Memory B cell (primary cell): ENCODE data around the gene OSBPL5.
"Not testable (repeated sequence)": the region's sequence is repeated elsewhere in the genome, so short reads cannot be mapped to it uniquely, and the experiment has no call there.

Experiments
- ATAC-seq: fragments of 150-1000 bp; cut with Tn5 transposase; 2 replicates; pipeline ENCODE4 v1.10.0; 2021; ENCODE audit warnings: low read depth, mild to moderate bottlenecking, moderate library complexity
- DNase-seq, 2 donors: peaks; one replicate each; pipeline ENCODE4 v3.0.0; 2022; ENCODE audit warnings: low spot score in 2 of 2
- H3K27ac Mint-ChIP-seq: one replicate; pipeline ENCODE4 v1.8.0; 2022; ENCODE audit warnings: mild to moderate bottlenecking, moderate library complexity, mixed read lengths
- H3K27me3 Mint-ChIP-seq: one replicate; pipeline ENCODE4 v1.8.0; 2022; ENCODE audit warnings: mixed read lengths
- H3K36me3 Mint-ChIP-seq: one replicate; pipeline ENCODE4 v1.8.0; 2022; ENCODE audit warnings: mild to moderate bottlenecking, mixed read lengths
- H3K4me1 Mint-ChIP-seq: one replicate; pipeline ENCODE4 v1.8.0; 2022; ENCODE audit warnings: mixed read lengths
- H3K4me3 Mint-ChIP-seq: one replicate; pipeline ENCODE4 v1.8.0; 2022; ENCODE audit warnings: mild to moderate bottlenecking, moderate library complexity, mixed read lengths
- H3K9me3 Mint-ChIP-seq: one replicate; pipeline ENCODE4 v1.8.0; 2022; ENCODE audit warnings: mixed read lengths

The OSBPL5 gene

DNA sequence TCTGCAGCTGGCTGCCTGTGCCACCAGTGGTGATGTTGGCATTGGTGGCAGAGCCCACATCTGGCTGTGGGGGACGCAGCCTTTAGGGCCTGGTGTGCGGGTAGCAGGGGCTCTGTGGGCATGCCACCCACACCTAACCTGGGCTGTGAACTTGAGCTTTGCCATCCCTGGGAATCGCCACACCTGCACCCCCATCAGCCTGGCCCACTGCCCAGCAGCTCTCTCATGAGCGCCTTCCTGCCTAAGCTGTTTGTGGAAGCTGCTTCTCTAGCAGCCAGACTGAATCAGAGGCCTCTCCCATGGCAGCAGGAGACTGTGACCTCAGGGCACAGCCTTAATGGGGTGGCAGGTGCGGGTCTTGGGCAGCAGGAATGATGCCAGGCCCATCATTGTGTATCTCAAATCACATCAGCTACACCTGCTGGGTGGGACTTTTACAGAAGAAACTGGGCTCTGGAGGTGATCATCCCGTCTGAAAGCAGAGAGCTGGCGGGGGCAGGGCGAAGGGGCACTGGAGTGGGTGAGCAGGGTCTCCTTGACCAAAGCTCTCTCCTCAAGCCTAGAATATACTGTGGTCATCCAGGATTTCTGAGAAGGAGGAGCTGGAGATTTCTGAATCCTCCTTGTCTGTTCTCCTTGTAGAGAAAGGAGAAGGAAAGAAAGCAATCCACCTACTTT, 90.1 kb downstream of the OSBPL5 start:
- Mint-ChIP-seq H3K27ac (no peak overlapping the region), H3K27me3 (peaks cover 2% of the 10 kb centered on the region), H3K9me3 (no peaks in the 10 kb centered on the region), H3K36me3 (no peaks in the 10 kb centered on the region), H3K4me3 (no peak overlapping the region), H3K4me1 (no peaks in the 10 kb centered on the region)
- ATAC-seq (no peak), DNase-seq (no peak)

DNA sequence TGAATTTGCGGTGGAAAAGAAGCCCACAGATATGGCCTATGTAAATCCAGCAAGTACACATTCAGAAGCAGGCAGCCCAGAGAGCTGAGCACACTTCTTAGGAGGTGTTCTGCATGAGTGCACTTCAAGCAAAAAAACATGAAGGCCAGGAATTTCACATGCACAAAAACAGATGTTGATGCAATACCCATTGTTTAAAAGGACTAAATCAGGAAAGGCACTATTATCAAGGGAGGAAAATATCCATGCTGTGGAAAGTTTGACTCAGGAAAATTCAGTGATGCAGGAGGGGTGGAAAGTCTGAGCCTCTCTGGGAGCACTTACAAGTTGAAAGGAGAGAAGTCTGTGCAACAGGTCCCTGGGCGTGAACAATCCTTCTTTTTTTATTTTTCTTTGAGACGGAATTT, 92.1 kb downstream of the OSBPL5 start:
- no peak overlapping the region for H3K27ac Mint-ChIP-seq
- H3K36me3 Mint-ChIP-seq = no peaks in the 10 kb centered on the region
- no peaks in the 10 kb centered on the region for H3K9me3 Mint-ChIP-seq
- ATAC-seq (no peak), DNase-seq (no peak)
- peaks cover 4% of the 10 kb centered on the region for H3K27me3 Mint-ChIP-seq
- H3K4me3 Mint-ChIP-seq = no peak overlapping the region
- no peaks in the 10 kb centered on the region for H3K4me1 Mint-ChIP-seq

DNA sequence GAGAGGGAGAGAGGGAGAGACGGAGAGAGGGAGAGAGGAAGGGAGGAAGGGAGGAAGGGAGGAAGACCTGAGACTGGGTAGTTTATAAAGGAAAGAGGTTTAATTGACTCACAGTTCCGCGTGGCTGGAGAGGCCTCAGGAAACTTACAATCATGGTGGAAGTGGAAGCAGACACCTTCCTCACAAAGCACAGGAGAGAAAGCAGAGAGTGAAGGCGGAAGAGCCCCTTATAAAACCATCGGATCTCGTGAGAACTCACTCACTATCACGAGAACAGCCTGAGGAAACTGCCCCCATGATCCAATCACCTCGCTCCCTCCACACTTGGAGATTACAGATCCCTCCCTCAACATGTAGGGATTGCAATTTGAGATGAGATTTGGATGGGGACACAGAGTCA, 95.7 kb downstream of the OSBPL5 start:
- H3K27ac Mint-ChIP-seq = no peak overlapping the region
- no peaks in the 10 kb centered on the region for H3K9me3 Mint-ChIP-seq
- ATAC-seq = no peak
- H3K27me3 Mint-ChIP-seq = peaks cover 5% of the 10 kb centered on the region
- no peak for DNase-seq
- H3K4me3 Mint-ChIP-seq = no peak overlapping the region
- no peaks in the 10 kb centered on the region for H3K36me3 Mint-ChIP-seq
- H3K4me1 Mint-ChIP-seq = peaks cover 1% of the 10 kb centered on the region

DNA sequence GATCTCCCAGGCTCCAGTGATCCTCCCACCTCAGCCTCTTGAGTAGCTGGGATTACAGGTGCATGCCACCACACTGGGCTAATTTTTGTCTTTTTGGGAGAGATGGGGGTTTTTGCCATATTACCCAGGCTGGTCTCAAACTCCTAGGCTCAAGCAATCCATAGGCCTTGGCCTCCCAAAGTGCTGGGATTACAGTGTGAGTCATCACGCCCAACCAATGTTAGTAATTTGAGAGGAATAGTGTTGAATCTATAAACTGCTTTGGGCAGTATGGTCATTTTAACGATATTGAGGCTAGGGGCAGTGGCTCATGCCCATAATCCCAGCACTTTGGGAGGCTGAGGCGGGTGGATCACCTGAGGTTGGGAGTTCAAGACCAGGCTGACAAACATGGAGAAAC, 98.8 kb downstream of the OSBPL5 start:
- H3K4me3 Mint-ChIP-seq, ATAC-seq, H3K27me3 Mint-ChIP-seq: not testable (repeated sequence)

DNA sequence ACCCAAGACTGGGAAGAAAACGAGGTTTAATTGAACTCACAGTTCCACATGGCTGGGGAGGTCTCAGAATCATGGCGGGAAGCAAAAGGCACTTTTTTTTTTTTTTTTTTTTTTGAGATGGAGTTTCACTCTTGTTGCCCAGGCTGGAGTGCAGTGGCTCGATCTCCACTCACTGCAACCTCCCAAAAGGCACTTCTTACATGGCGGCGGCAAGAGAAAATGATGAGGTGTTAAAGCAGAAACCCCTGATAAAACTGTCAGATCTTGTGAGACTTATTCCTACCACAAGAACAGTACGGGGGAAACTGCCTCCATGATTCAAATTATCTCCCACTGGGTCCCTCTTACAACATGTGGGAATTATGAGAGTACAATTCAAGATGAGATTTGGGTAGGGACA, 100.4 kb downstream of the OSBPL5 start:
- H3K27ac Mint-ChIP-seq, H3K9me3 Mint-ChIP-seq, H3K36me3 Mint-ChIP-seq, DNase-seq, H3K4me3 Mint-ChIP-seq, H3K27me3 Mint-ChIP-seq, H3K4me1 Mint-ChIP-seq, ATAC-seq: not testable (repeated sequence)

More for the DNA sequence above, 98.8 kb downstream of the OSBPL5 start:
- not testable (repeated sequence) for H3K36me3 Mint-ChIP-seq, DNase-seq, H3K27ac Mint-ChIP-seq, H3K9me3 Mint-ChIP-seq, H3K4me1 Mint-ChIP-seq

DNA sequence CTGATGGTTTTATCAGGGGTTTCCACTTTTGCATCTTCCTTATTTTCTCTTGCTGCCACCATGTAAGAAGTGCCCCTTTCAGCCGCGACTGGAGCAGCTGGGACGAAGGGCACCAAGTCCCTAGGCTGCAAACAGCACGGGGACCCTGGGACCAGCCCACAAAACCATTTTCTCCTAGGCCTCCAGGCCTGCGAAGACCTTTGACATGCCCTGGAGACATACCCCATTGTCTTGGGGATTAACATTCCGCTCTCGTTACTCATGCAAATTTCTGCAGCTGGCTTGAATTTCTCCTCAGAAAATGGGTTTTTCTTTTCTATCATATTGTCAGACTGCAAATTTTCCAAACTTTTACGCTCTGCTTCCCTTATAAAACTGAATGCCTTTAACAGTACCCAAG, 101.2 kb downstream of the OSBPL5 start:
- H3K4me1 Mint-ChIP-seq, H3K27ac Mint-ChIP-seq, ATAC-seq, H3K9me3 Mint-ChIP-seq, DNase-seq, H3K27me3 Mint-ChIP-seq, H3K4me3 Mint-ChIP-seq, H3K36me3 Mint-ChIP-seq: not testable (repeated sequence)

DNA sequence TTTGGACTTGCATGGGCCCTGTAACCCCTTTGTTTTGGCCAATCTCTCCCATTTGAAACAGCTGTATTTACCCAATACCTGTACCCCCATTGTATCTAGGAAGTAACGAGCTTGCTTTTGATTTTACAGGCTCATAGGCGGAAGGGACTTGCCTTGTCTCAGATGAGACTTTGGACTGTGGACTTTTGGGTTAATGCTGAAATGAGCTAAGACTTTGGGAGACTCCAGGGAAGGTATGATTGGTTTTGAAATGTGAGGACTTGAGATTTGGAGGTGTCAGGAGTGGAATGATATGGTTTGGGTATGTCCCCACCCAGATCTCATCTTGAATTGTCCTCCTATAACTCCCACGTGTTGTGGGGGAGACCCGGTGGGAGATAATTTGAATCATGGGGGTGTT, 101.7 kb downstream of the OSBPL5 start:
- H3K27me3 Mint-ChIP-seq, H3K4me1 Mint-ChIP-seq, DNase-seq, H3K9me3 Mint-ChIP-seq, H3K36me3 Mint-ChIP-seq, H3K4me3 Mint-ChIP-seq, ATAC-seq, H3K27ac Mint-ChIP-seq: not testable (repeated sequence)

DNA sequence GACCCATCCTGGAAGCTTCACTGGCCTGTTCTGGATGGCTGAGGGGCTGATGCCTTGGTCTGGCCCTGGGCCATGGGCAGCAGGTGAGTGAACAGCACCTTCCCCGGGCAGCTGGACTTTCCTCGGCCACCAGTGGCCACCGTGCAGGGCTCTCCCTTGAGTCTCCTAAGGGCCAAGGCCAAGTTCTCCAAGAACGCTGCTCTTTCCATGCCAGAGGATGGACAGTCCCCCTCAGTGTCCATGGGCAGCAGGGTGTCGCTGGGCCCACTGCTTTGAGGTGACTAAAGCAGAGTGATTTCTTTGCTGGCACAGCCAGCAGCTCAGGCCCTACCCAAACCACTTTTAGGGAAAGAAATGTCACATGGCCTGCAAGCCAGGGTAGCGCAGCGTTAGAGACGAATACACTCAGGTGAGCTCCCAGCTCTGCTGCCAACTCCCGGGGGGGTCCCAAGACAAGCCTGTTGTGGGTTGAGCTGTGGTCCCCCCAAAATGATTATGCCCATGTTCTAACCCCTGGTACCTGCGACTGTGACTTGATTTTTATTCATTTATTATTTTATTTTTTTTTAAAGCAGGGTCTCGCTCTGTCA, 104.6 kb downstream of the OSBPL5 start:
- Mint-ChIP-seq H3K27me3 (peaks cover 6% of the 10 kb centered on the region), H3K4me3 (no peak overlapping the region), H3K4me1 (peaks cover 18% of the 10 kb centered on the region), H3K27ac (no peak overlapping the region), H3K9me3 (no peaks in the 10 kb centered on the region), H3K36me3 (no peaks in the 10 kb centered on the region)
- no peak for DNase-seq
- no peak for ATAC-seq

DNA sequence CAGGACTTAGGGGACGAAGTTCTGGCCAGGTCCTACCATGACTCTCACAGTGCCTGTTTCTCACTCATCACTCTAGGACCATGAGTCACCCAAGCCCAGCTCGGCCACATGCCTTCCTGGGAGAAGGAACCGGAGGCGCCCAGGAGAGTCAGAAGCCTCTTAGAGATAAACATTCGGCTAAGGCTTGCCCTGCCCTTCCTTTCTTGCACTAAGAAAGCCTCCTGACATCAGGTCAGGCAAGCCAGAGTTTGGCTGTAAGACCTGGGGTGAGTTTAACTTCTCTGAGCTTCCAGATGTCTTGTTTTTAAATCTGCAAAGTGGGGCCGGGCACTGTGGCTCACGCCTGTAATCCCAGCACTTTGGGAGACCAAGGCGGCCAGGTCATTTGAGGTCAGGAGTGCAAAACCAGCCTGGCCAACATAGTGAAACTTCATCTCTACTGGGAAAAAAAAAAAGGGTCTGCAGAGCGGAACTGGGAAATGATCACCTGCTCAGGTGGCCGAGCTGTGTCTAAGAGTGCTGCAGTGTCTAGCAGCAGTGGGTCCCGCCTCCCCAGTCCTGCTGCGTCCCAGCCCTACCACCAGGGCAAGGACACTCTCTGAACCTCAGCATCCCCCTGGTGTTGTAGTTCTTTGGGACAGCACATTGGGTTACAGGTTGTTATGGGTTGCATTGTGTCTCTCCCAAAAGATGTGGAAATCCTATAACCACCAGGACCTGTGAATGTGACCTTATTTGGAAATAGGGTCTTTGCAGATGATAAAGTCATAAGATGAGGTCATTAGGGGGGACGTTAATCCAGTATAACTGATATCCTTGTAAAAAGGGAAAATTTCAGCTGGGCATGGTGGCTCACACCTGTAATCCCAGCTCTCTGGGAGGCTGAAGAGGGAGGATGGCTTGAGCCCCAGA, 106.1 kb downstream of the OSBPL5 start:
- no peak overlapping the region for H3K27ac Mint-ChIP-seq
- no peak for DNase-seq
- peak overlapping the region; percentile 27 for H3K4me3 Mint-ChIP-seq
- no peak for ATAC-seq
- H3K36me3 Mint-ChIP-seq = no peaks in the 10 kb centered on the region
- H3K27me3 Mint-ChIP-seq = peaks cover 2% of the 10 kb centered on the region
- H3K4me1 Mint-ChIP-seq = peaks cover 20% of the 10 kb centered on the region
- no peaks in the 10 kb centered on the region for H3K9me3 Mint-ChIP-seq

DNA sequence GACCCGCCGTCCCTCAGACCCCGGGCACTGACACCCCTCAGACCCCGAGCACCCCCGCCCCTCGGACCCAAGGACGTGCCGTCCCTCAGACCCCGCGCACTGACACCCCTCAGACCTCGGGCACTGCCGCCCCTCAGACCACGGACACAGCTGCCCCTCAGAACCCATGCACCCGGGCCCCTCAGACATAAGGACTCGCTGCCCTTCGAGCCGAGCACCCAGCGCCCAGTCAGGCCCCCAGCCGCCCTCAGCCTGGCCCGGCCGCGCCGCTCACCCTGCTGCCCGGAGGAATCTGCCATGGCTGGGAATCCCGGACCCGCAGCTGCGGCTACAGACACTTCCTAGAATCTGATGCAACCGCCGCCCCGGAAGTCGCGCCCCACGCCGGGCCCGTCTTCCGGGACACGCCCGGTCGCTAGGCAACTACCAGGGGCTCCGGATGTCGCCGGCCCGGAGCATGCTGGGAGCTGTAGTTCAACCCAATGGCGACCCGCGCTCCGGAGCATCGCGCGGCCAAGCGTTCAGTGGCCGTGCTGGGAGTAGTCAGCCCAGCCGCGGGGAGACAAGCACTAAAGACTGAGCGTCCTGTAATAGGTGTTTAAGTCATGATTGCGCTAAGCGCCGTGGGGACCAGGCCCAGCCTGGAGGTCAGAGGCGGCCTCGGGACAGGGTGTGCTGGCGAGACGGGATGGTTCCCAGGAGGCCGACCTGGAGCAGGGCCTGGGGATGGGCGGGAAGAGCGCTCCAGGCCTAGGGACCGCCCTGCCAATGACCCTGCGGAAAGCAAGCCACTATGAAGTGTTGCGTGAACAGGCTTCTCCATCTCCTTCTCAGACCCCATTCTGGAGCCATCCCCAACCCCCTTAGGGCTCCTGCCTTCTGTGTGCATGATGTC, 107.8 kb downstream of the OSBPL5 start, which contains the start of gene CARS1:
Gene CARS1, minus strand, starts transcription at position 355 of the 895 bp plus-strand sequence. Its CDS starts 56 bp downstream, at position 299.
- H3K36me3 Mint-ChIP-seq = no peaks in the 10 kb centered on the region
- ATAC-seq (peak; percentile 99), DNase-seq (peak; percentile 84 to 86)
- no peaks in the 10 kb centered on the region for H3K27me3 Mint-ChIP-seq
- peaks cover 24% of the 10 kb centered on the region for H3K4me1 Mint-ChIP-seq
- peak within 1 kb of the TSS; percentile 91 for H3K4me3 Mint-ChIP-seq
- H3K9me3 Mint-ChIP-seq = no peaks in the 10 kb centered on the region
- peak within 1 kb of the TSS; percentile 89 for H3K27ac Mint-ChIP-seq

DNA sequence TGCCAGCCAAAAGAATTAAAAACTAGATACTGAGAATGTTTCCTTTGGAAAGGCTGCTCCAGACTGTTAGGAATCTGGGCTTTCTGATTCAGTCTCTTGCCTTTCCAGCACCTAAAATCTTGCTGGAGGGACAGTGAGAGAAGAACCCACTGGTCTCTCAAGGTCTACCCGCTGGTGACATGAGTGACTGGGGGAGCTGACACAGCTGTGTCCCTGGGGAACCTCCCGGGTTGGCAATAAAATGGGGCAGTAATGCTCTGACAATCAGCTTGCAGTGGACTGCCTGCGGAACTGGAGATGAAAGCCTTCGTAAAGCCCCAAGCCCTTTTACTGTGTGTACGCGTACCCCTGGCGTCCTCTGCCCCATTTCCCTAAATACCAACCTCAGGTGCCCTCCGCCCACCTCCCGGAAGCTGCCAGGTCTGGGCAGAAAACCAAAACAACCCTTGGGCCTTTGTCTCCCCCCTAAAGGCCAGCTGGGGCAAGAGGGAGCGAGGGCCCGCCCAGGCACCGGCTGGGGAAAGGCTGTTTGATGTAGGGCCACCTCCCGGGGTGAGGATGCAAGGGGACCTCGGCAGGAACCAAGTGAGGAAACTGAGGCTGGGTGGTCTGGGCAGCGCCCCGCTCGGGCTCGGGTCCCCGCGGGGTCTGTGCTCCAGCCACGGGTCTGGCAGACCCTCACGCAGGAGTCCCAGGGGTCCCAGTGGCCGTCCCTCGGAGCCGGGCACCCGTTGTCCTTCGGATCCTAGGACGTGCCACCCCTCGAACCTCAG, 108.6 kb downstream of the OSBPL5 start:
- Mint-ChIP-seq H3K4me3 (peak overlapping the region; percentile 91), H3K27me3 (no peaks in the 10 kb centered on the region)
- peak; percentile 10 for ATAC-seq

DNA sequence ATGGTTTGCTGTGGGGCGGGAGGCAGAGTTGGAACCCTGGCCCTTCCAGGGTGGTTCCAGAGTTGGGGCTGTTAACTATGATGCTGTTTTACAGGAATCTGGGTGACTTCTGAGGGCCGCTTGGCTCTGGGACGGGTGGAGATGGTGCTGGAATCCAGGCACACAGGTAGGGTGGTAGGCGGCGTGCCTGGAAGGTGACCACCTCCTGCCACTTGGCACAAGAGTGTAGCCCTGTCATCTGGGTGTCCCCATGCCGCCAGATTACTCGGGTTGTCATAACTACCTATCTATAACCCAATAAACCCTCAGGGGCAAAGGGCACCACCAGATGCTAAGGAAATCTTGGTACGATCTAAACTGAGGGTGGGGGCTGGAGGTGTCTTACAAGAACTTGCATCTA, 109.2 kb downstream of the OSBPL5 start:
- Mint-ChIP-seq H3K36me3 (no peaks in the 10 kb centered on the region), H3K4me1 (peaks cover 28% of the 10 kb centered on the region), H3K4me3 (peak overlapping the region; percentile 82), H3K27ac (peak overlapping the region; percentile 89), H3K9me3 (no peaks in the 10 kb centered on the region), H3K27me3 (no peaks in the 10 kb centered on the region)
- DNase-seq (no peak), ATAC-seq (no peak)

More for the DNA sequence above, 108.6 kb downstream of the OSBPL5 start:
- Mint-ChIP-seq H3K4me1 (peaks cover 28% of the 10 kb centered on the region), H3K36me3 (no peaks in the 10 kb centered on the region), H3K27ac (peak overlapping the region; percentile 89), H3K9me3 (no peaks in the 10 kb centered on the region)
- DNase-seq = peak in 1 of 2 donors; percentile 31

DNA sequence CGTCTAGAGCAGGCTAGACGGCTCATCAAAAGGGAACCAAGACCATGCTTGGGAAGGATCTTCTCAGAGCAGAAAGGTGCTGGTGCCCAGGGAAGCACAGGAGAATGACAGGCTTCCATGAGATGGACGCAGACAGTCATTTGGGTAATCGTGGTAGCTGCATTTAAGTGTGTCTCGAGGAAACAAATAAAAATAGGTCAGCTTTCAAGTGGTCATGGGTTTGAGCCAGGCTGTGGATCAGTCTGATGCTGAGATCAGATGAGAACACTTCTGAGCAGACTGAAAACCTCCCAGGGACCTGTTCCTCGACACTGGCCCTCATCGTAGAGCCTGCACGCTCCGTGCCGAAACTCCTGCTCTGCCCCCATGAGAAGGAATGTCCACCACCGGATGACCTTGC, 112.5 kb downstream of the OSBPL5 start:
- Mint-ChIP-seq H3K36me3 (no peaks in the 10 kb centered on the region), H3K9me3 (no peaks in the 10 kb centered on the region), H3K4me1 (peaks cover 38% of the 10 kb centered on the region), H3K27ac (no peak overlapping the region), H3K27me3 (no peaks in the 10 kb centered on the region), H3K4me3 (no peak overlapping the region)
- ATAC-seq (no peak), DNase-seq (no peak)
